Calu3 (cell line): Measurements from ENCODE around the gene HYI. TPM values are rescaled to one million over a fixed set of nuclear protein-coding genes. Genes with fewer than 3 reads are reported as not detected.

Source experiments
- BruUV-seq: library from RNA; stranded (reverse); fragments of 400-500 nt; replicated peaks from 2 replicates; lab custom pipeline; 2021; lab: Mats Ljungman, UMichigan
- CTCF ChIA-PET: fragments of 300-600 bp; sonication (Branson Sonifier 250); formaldehyde crosslinking; loops from one replicate; lab custom pipeline; 2022; ENCODE audit warnings: antibody characterized with exemption; lab: Charles Lee
- DNase-seq: peaks from one replicate; pipeline ENCODE4 v3.0.0; 2022
- H3K27ac Mint-ChIP-seq: one replicate; pipeline ENCODE4 v1.8.0; 2022; ENCODE audit warnings: mixed read lengths; ENCODE audit not compliant: unreplicated experiment
- H3K27me3 Mint-ChIP-seq: one replicate; pipeline ENCODE4 v1.8.0; 2022; ENCODE audit warnings: mixed read lengths; ENCODE audit not compliant: unreplicated experiment
- H3K36me3 Mint-ChIP-seq: one replicate; pipeline ENCODE4 v1.8.0; 2022; ENCODE audit warnings: mild to moderate bottlenecking, moderate library complexity, mixed read lengths; ENCODE audit not compliant: insufficient read depth, unreplicated experiment
- H3K4me1 Mint-ChIP-seq: one replicate; pipeline ENCODE4 v1.8.0; 2022; ENCODE audit warnings: mild to moderate bottlenecking, low read depth, mixed read lengths; ENCODE audit not compliant: unreplicated experiment
- H3K4me3 Mint-ChIP-seq: one replicate; pipeline ENCODE4 v1.8.0; 2022; ENCODE audit warnings: mild to moderate bottlenecking, low read depth, moderate library complexity, mixed read lengths; ENCODE audit not compliant: unreplicated experiment
- H3K9me3 Mint-ChIP-seq: one replicate; pipeline ENCODE4 v1.8.0; 2022; ENCODE audit warnings: low read depth, mixed read lengths; ENCODE audit not compliant: unreplicated experiment
- intact Hi-C: fragments of 100-400 bp; cut with micrococcal nuclease; formaldehyde crosslinking; loops from one replicate; pipeline ENCODE4 v1.10.0; 2022; ENCODE audit not compliant: unreplicated experiment
- total RNA-seq: library from RNA; stranded (reverse); gene quantifications from 2 replicates; pipeline ENCODE4 v1.2.3, GENCODE V29; 2022
- TF ChIP-seq, protein P1 (sequence below): fragments of 200-600 bp; IDR thresholded peaks from one replicate; pipeline ENCODE4 v1.8.0; 2022; ENCODE audit warnings: antibody characterized with exemption; ENCODE audit not compliant: unreplicated experiment

HYI gene
- total RNA-seq, 1 experiment from 2014 or later: 67.4 TPM

- intact Hi-C loops: no loop called here
- DNase-seq: no peak
- CTCF ChIA-PET: no interaction called here
- TF ChIP-seq, protein P1, sequence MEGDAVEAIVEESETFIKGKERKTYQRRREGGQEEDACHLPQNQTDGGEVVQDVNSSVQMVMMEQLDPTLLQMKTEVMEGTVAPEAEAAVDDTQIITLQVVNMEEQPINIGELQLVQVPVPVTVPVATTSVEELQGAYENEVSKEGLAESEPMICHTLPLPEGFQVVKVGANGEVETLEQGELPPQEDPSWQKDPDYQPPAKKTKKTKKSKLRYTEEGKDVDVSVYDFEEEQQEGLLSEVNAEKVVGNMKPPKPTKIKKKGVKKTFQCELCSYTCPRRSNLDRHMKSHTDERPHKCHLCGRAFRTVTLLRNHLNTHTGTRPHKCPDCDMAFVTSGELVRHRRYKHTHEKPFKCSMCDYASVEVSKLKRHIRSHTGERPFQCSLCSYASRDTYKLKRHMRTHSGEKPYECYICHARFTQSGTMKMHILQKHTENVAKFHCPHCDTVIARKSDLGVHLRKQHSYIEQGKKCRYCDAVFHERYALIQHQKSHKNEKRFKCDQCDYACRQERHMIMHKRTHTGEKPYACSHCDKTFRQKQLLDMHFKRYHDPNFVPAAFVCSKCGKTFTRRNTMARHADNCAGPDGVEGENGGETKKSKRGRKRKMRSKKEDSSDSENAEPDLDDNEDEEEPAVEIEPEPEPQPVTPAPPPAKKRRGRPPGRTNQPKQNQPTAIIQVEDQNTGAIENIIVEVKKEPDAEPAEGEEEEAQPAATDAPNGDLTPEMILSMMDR: no peak
- Mint-ChIP-seq H3K27me3 (no peaks in the 10 kb centered on the region), H3K4me3 (no peak overlapping the region), H3K4me1 (peaks cover 15% of the 10 kb centered on the region), H3K27ac (no peak overlapping the region), H3K36me3 (peaks cover 63% of the 10 kb centered on the region), H3K9me3 (no peaks in the 10 kb centered on the region)
- TSS peak; percentile 19 for BruUV-seq
Measured at GRCh38 chr1:43427941-43428340, 25.8 kb downstream of the HYI start.

DNA sequence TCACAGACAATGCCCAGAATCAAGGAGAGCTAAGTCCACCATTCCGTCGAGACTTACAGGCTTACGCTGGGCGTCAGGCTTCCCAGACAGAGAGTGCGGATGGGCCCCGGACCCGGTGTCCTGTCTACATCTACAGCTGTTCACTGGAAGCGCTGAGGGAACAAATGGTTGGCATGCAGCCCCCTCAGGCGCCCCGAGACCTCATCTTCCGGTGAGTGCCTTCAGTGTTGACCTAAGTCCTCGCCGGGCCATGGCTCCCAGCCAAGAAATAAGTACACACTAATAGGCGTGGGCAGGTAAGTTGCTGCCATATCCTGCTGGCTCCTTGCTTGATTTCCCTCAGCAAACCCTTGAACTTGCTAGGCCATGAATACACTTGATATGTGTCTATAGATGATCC, 26.2 kb downstream of the HYI start:
- Mint-ChIP-seq H3K27me3 (no peaks in the 10 kb centered on the region), H3K4me3 (no peak overlapping the region), H3K27ac (no peak overlapping the region), H3K36me3 (peaks cover 64% of the 10 kb centered on the region), H3K9me3 (no peaks in the 10 kb centered on the region), H3K4me1 (peaks cover 17% of the 10 kb centered on the region)
- intact Hi-C loops: no loop called here
- CTCF ChIA-PET: no interaction called here
- no peak for DNase-seq
- TF ChIP-seq, protein P1: no peak
- BruUV-seq: no TSS peak

DNA sequence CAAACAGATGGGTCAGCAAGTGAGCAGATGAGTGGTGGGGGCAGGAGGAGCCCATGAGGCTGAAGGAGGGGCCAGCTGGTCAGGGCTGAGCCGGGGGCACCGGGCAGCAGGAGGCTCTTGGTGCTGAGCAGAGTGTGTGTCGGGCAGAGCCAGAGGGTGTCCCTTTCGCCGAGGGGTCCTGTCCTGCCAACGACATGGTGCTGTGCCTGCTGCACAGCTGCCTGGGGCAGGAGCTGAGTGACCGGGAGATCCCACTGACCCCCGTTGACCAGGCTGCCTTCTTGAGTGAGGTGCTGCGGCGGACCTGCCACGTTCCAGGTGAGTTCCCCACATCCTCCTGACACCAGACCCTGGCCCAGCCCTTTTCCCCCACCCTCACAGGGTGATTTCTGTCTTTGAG, 27.5 kb downstream of the HYI start:
- H3K4me1 Mint-ChIP-seq: peaks cover 17% of the 10 kb centered on the region
- BruUV-seq: no TSS peak
- H3K27ac Mint-ChIP-seq: no peak overlapping the region
- no peaks in the 10 kb centered on the region for H3K27me3 Mint-ChIP-seq
- CTCF ChIA-PET: no interaction called here
- intact Hi-C loops: no loop called here
- H3K4me3 Mint-ChIP-seq: no peak overlapping the region
- DNase-seq: no peak
- H3K9me3 Mint-ChIP-seq: no peaks in the 10 kb centered on the region
- peaks cover 58% of the 10 kb centered on the region for H3K36me3 Mint-ChIP-seq
- TF ChIP-seq, protein P1: no peak

DNA sequence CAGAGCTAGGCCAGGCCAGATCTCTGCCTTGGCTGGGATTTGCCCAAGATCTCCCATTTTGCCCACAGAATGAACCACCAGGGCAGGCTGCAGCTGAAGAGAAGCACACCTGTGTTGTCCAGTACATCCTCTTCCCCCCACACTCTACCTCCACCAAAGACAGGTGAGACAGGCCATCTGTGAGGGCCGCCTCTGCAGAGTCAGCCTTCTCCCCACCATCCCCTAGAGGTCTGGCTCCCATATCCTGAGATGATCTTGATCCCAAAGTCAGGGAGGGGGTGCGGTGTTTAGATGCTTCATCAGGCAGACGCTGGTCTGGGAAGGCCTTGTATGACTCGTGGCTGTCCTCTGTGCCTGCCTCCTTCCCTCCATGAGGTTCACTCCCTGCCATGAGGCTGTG, 28.7 kb downstream of the HYI start:
- BruUV-seq: no TSS peak
- TF ChIP-seq, protein P1: no peak
- H3K4me1 Mint-ChIP-seq: peaks cover 17% of the 10 kb centered on the region
- H3K9me3 Mint-ChIP-seq: no peaks in the 10 kb centered on the region
- no peak for DNase-seq
- H3K4me3 Mint-ChIP-seq: no peak overlapping the region
- H3K27me3 Mint-ChIP-seq: no peaks in the 10 kb centered on the region
- H3K27ac Mint-ChIP-seq: no peak overlapping the region
- CTCF ChIA-PET: interaction anchor here (0.7 kb wide), 1 partner anchor 15 kb away, joined by 3 read pairs; no protein-coding TSS in a partner anchor
- peaks cover 54% of the 10 kb centered on the region for H3K36me3 Mint-ChIP-seq
- intact Hi-C loops: no loop called here
